Posterior cingulate gyrus (tissue), 11 donors: ENCODE measurements around the gene STARD8.
"Not testable (repeated sequence)": the region's sequence is repeated elsewhere in the genome, so short reads cannot be mapped to it uniquely, and the experiment has no call there.

Experiments used
- DNase-seq, 10 donors: peaks; one replicate each; pipeline versions ENCODE4 v3.0.0 to v3.0.0-alpha.2; 2020 to 2021; ENCODE audit warnings: mixed read lengths in 3 of 10
- intact Hi-C: fragments of 100-400 bp; cut with DNase I; formaldehyde crosslinking; loops from one replicate; pipeline ENCODE4 v1.15.1; 2023

Gene STARD8

DNA sequence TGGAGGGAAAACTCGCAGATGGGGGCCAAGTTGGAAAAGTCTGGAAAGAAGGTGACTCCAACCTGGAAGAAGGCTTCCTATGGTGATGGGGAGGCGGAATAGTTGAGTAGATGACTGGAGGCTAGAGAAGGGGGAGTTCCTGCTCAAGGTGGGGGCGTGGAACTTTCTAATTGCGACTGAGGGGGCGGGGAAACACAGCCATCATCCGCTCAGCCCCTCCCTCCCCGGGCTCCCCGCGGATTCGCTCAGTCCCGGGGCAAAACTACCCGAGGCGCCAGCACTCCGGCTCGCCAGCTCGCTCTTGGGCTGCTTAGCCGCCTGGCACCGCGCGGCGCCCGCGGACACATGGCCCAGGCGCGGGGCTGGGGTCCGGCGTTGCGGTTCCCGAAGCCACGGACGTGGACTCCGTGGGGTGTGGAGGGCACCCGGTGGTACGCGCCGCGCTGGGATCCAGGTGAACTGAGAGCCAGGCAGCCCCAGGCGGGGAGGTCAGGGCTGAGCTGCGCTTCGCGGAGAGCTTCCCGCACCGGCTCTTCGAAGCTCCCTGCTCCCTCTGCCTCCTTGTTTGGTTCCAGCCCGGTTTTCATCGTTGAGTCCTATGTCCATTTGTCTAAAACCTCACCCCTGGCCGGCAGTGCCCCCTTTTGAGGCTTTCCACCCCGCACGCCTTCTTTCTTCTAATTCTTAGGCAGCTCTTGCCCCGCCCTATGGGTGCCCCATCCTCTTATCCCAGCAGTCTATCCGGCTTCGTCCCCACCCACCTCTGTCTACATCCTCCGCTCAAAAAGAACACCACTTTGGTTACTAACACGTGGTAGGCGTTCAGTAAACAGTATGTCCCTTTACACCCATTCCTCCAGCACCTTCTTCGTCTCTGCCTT, 38.9 kb downstream of the STARD8 start:
- no peak for DNase-seq
- intact Hi-C loops = no loop called here

DNA sequence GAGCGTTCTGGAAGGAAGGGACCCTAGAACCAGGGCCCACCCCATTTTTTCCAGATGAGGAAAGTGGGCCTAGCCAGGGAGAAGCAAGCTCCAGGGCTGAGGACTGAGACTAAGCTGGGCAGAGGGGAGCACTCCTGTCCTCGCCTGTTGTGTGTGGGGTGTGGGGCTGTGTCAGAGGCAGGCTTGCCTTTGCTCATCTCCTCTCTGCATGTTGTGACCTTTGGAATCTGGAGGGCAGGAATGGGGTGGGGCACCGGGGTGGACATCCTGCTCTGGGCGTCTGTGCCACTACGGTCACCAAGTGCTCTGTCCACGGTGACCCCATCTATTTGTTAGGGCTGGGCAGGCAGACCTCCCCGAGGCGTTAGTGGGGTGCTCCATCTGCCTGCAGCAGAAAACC, 41.5 kb downstream of the STARD8 start:
- DNase-seq, intact Hi-C loops: not testable (repeated sequence)

DNA sequence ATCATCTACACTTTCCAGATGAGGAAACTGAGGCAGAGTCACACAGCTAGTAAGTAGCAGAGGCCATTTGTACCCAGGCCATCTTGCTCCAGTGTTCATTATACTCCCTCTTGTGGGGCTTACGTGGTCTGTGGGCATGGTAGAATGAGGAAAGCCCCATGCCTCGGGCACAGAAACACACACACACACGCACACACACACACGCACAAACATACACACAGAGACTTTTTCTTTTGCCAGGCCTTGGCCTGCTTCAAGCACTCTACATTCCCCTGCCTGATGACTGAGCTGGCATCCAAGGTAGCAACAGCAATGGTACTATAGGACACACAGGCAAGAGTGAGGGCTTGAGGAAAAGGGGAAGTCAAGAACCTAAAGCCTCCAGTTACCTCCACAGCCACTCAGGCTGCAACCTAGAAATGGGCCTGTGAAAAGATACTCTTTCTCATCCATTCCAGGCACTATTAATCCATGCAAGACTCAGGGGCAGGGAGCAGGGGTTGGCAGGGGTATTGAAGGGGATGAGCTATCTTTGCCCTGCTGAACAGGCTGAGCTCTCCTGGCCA, 43.6 kb downstream of the STARD8 start:
- intact Hi-C loops = no loop called here

DNA sequence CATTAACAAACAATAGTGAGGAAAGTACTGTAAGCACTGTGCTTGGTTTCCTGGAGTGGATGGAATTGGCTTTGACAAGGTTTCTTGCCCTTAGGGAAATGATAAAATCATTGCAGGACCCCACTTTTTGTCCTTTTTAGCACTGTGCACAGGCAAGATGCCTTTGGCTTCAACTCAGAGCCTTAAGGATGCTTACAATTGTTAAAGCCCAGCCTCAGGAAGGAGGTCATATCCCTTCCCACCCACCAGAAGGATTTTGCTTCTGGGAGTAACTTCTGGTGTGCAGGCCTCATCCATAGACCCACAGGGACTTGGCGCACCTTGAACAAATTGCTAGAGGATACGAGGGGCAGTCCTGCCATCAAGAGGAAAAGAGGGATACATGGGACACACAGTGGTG, 44.5 kb downstream of the STARD8 start:
- intact Hi-C loops = no loop called here
- DNase-seq = no peak

More for the DNA sequence above, 43.6 kb downstream of the STARD8 start:
- DNase-seq = no peak

DNA sequence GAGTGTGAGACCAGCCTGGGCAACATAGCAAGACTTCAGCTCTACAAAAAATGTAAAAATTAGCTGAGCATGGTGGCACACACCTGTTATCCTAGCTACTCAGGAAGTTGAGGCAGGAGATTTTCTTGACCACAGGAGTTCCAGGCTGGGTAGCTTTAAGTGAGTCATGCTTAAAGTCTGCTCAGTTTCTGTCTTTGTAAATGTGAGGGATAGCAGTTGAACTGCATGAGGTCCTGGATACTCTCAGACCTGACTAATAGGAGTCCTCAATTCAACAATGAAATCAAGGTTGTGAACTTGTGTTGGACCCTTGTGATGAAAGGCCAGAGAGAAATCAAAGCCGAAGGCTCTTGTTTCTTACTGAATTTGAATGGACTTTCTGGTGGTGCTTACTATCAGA, 45.2 kb downstream of the STARD8 start:
- DNase-seq = no peak
- intact Hi-C loops = no loop called here

DNA sequence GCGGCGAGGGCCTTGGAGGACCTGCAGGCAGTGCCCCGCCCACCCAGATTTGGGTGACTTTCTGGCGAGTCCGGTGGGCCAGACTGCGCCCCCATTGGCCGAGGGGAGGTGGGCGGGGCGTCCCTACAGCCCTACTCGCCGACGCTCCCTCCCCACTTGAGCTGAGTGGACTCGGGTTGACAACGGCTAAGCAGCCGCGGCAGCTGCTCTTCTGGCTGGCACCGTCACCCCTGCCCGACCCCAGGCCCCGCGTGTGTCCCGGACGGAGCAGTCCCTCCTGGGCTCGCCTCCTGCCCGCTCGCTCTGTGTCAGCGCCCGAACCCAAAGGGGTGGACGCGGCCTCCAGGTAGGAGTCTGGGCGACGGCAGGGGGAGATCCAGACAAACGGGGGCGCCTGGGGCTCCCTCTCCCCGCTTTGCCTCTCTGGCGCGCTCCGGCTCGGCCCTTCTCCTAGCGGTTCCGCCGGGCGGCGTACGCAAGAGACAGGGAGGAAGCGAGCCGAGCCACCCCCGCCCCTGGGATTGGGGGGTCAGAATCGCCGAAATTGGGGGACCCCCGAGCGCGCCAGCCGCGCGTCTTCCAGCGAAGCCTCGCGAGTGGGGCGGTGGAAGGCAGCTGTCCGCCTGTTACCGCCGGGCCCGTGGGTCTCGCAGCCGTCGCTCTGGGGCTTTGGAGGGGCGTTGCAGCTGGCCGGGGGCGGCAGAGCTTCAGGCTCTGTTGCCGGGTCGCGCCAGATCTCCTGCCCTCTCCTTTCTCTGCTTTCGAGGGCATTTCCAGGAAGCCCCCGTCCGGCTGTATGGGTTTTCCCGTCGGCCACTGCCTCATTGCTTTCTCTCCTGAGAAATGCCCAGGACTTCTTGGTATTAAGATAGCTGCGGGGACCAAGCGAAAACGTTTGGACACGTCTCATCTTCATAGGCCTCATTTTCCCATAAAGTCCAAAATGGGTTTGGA, 46.3 kb downstream of the STARD8 start:
- intact Hi-C loops = no loop called here
- peak in 8 of 10 donors; percentile 24 to 92 (median 58) for DNase-seq

DNA sequence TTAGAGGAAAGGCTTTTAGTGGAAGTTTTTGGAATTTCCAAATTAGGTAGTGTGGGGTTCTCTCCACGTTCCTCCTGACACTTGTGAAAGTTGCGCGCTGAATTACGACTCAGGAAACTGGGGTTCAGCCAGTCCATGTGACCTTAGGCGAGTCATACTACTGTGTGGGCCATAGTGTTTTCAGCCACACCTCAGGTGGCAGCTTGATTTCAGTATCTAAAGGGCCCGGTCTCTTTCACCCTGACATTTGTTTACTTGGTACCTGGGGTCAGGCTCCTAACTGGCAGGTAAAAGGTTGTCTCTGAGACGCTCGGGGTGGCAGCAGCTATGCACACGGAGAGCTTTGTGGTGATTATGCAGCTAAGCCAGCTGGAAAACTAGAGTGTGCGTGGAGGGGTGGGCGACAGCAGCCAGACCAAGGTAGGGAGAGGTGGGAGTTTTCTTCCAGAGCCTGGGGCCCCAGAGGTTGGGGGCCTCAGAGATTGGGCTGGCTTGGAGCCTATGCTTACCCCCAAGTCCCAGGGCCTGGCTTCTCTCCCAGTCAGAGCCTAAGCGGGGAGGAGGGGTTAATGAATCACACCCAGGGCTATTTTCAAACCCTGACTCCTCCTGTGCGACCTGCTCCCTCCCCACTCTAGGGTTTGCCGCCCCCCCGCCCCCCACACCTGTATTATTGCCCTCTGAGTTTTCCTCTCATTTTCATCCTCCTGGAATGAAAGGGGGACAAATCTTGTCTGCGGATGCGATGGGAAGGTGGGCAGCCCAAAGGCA, 47.2 kb downstream of the STARD8 start:
- DNase-seq = no peak
- intact Hi-C loops = no loop called here

DNA sequence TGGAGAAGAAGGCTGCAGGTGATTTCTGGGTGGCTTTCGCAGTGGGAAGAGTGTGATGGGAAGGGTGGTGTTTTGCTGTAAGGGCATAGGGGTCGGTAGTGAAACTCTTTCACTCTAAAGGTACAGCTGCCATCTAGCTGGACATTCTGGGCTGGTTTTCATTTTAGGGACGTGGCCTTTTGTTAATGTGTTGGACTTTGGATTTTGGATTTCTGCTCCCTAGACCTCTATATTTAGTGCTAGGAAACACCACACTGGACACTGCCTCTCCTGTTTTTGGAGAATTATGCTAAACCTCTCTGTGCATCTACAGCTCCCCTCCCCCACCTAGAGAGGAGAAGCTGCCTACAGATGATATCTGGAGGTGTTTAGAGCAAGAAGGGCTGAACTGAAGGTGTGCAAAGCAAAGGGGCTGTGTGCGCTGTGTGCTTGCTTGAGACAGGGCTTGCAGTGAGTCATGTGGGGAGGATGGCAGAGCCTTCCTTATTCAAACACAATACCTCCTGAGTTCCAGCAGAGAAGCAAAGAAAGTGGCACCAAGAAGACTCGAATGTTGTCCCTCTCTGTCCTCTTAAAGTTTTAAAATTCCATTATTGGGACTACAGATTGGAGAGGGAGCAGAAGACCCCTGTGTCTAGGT, 47.9 kb downstream of the STARD8 start:
- DNase-seq = no peak
- intact Hi-C loops = no loop called here

DNA sequence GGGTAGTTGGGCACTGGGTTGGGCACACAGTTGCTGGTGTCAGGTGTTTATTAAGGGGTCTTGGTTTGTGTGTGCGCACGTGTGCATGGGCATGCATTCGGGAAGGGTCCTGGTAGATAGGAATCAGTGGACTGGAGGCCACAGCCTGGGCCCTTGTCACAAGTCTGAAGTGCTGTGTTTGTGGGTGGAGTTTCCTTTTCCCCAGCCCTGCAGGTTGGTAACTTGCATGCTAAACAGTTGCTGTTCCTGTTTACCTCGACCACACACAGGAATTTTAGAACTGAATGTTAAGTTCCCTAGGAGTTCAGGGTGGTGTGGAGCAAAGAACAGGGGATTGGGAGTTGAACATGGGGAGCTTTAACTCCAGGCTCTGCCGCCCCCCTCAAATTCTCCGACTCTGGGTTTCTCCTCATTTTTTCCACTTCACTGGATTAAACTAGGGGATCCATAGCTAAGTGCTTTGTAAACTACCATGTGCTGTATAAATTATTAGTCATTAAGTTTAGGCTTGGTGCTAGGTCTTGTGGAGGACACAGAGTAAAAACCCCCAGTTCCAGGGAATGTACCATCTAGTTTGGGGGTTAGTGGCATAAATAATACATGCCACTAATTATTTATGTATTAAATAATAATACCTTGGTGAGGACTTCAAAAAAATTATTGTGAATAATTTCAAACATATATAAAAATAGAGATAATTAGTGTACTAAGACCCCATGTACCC, 49.0 kb downstream of the STARD8 start:
- DNase-seq = no peak

DNA sequence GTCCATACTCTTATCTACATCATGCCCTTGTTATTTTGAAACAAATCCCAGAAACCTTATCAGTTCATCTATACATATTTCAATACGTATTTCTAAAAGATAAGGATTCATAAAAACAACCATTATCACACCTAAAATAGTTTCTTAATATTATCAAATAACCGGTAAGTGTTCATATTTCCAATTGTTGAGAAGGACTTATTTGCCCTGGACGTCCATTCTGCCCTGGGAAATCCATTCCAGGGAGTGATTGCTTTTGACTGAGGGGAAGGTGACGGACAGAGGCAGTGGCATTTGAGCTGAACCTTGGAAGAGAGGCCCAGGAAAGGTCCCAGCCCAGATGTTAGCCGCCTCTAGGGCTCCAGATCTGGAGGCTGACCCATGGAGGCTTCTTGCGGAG, 49.6 kb downstream of the STARD8 start:
- intact Hi-C loops = no loop called here
- DNase-seq = no peak

More for the DNA sequence above, 49.0 kb downstream of the STARD8 start:
- intact Hi-C loops = no loop called here

DNA sequence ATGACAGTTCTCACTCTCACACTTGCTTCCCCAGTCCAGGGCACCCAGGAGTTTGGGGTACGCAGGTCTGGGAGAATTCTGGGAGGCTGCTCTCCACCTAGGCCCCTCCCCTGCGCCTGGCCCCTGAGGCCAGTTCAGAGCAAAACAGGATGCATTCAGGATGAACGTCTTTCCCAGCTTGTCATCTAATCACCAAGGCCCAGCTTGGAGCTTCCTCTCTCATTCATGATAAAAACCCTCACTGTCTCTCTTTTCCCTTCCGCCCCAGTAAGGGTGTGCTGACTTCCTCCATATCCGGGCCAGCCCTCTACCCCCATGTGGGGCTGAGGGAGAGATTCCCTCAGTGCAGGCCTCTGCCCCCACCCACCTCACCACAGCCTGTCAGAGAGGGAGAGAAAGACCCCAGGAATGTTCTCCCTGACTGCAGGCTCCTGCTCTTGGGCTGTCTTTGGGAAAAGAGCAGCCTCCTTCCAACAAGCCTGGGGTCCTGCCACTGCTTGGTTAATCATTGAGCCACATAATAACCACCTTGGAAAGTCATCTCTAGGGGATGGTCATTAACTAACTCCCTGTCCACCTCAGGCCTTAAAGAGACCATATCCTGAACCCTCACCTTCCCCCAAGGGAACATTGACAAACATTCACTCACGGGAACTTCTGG, 50.1 kb downstream of the STARD8 start:
- intact Hi-C loops = no loop called here

DNA sequence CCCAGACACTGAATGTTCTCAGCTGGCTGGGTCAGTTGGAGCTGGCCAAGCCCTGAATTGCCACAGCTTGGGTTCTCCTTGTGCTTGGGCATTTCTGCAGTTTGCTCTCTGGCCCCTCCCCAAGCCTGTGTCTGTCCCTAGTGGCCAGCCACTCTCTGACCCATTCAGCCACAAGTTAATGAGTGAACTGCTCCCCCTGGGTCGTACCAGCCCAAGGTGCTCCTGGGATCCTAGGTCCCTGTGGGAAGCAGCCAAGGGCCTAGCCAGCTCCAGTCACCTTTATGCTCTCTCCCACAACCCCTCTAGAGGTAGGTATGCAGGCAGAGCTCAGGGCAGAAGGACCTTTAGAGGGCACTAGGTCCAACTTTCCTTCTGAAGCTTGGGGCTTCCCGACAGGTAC, 51.5 kb downstream of the STARD8 start:
- intact Hi-C loops = no loop called here
- no peak for DNase-seq

More for the DNA sequence above, 50.1 kb downstream of the STARD8 start:
- no peak for DNase-seq

DNA sequence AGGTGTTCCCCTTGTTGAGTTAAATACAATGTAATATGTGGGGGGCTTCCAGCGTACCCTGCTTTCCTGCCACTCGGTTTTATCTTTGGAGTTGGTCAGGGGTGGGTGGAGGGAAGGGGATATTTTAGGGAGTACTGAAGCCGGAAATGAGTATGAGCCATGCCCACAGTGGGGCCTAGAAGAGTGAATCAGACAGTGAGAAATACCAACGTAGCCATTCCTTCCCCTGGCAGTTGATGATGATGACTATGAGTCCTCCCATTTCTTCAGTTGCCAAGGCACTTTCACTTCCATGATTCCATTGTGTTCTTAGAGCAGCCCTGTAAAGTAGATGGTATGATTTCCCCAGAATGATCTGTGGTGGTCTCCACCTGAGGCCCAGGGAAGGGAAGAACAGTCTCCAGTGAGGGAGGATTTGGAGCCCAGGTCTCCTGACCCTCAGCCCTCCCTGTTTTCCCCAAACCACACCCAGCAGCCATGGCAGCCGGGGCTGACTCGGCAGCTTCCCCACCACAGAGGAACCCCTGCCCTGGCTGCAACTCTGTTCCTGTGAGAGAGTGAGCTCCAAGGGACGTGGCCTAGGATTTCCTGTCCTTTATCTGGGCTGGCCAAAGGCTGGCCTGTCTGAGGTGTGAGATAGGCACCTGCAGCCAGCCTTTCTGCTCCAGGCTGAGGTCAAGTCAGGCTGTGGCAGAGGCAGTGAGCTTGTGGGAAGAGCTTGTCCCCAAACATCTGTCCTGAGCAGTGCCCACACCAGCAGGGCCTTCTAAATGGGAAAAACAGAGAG, 52.7 kb downstream of the STARD8 start:
- intact Hi-C loops = no loop called here
- peak in 1 of 10 donors; percentile 28 for DNase-seq

DNA sequence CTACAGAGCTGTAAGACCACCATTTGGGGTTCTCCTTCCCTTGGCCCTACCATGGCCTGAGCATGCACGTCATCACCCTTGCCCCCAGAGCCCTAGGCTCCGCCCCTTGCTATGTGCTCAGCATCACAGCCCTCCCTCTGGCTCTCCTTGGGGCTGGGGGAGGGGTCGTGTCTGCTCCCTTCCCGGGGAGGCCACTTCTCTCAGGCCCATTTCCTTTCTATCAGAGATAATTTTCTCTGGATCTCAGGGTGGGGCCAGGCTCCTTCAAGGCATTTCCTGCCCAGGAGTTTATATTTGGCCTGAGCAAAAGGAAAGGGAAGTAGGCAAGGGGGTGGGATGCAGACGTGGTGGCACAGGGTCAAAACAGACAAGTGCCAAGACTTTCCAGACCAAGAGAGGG, 55.9 kb downstream of the STARD8 start:
- intact Hi-C loops = no loop called here
- no peak for DNase-seq

DNA sequence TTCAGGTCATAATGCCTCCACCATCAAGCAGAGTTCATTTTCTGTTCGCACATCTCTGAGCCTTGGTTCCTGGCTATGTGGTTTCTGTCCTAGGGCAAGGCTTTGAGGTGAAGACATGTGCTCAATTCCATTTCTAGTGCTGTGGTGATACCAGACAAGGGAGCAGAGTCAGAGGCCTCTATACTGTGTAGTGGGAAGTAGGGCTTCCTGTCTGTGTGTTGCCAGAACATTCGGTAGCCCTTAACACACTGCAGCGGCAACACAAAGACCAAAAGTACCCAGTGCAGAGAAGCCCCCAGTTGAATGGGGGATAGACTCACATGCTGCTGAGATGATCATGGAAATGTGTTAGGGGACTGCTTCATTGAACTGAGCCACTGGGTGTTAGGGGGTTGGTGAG, 56.4 kb downstream of the STARD8 start:
- no peak for DNase-seq

DNA sequence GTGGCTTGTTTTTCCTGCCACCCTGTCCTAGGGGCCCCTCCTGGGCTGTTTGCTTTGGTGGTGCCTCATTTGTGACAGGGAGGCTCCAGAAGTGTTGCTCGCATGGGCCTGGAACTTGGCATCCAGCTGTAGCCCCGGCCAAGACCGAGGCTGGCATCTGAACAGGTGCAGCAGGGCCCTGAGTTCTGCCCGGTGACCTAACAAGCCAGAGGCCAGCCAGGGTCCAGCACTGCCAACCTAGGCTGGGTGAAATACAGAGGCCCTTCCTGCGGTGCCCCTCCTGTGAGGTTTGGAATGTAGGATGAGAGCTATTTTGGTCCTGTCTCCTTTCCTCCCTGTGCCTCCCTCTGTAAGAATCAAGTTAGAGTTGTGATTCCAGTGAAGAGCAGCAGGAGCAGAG, 58.5 kb downstream of the STARD8 start:
- DNase-seq = peak in 1 of 10 donors; percentile 55
- intact Hi-C loops = no loop called here

More for the DNA sequence above, 56.4 kb downstream of the STARD8 start:
- intact Hi-C loops = no loop called here

DNA sequence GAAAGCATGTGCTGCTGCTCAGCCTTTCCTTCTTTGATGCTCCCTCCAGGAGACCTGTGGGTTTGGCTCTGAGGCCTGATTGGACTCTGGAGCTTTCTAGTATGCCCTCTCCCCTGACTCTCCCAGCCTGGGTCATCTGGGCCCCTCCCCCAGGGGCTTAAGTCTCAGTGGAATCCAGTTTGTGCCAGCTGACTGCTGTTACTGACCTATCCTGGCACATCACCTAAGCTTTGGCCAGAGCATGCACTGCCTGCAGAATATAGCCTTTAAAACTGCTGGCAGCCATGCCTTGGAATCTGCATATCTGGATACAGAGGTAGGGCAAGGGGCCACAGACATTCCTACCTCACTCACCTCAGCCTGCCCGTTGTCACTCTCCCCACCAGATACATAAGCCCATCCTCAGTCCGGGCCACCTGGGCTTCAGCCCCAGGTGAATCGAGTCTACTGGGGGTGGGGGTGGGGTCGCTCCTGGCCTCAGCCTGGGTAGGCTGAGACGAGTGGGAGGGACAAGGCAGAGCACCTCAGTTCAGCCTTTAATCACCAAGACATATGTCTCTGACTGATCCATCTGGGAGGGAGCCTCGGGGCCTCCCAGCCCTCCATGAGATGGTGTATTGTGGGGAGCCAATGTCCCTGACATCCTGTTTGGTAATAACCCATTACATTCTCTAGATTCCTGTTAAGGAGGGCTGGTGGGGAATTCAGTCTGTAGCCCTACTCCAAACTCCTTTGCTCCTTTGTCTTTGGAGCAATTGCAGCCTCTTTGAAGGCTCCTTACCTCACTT, 61.2 kb downstream of the STARD8 start:
- no peak for DNase-seq
- intact Hi-C loops = no loop called here
